Ovary (tissue), 9 donors: ENCODE measurements around the gene SKAP2. TPM values are rescaled to one million over a fixed set of nuclear protein-coding genes. Genes with fewer than 3 reads are reported as not detected.
A peak's percentile ranks its signal among the peaks of the same experiment; 100 is the strongest.

ENCODE experiments used
- DNase-seq, 5 donors: peaks; one replicate each; pipeline ENCODE4 v3.0.0-alpha.2; 2019 to 2020
- H3K27ac ChIP-seq, 2 donors: fragments of 200-600 bp; one replicate each; pipeline versions ENCODE4 v1.5.1 to v1.8.0; 2019 to 2022
- H3K27me3 ChIP-seq: fragments of 200-600 bp; one replicate; pipeline ENCODE4 v1.8.0; 2022
- H3K36me3 ChIP-seq: fragments of 200-600 bp; sonication (generic); one replicate; pipeline ENCODE4 v1.5.1; 2019
- H3K4me1 ChIP-seq: one replicate; pipeline ENCODE4 v1.8.1; 2013; ENCODE audit warnings: mild to moderate bottlenecking, moderate library complexity; ENCODE audit not compliant: insufficient read depth
- H3K4me3 ChIP-seq: fragments of 200-600 bp; sonication (generic); one replicate; pipeline ENCODE4 v1.5.1; 2017
- H3K9me3 ChIP-seq, 2 donors: fragments of 200-600 bp in 1 of 2; sonication (generic) in 1 of 2; one replicate each; pipeline versions ENCODE4 v1.5.1 to v1.8.1; 2013 to 2019; ENCODE audit warnings: mild to moderate bottlenecking in 1 of 2, moderate library complexity in 1 of 2
- EP300 ChIP-seq: sonication (generic); formaldehyde crosslinking; IDR thresholded peaks from one replicate; pipeline ENCODE4 v1.6.1; 2017; ENCODE audit warnings: antibody characterized with exemption
- POLR2A ChIP-seq: fragments of 450-650 bp; IDR thresholded peaks from one replicate; pipeline ENCODE4 v1.6.1; 2017; ENCODE audit warnings: antibody characterized with exemption, mild to moderate bottlenecking, moderate library complexity
- WGBS, 3 donors: extraction: QIAGEN DNeasy Blood & Tissue Kit in 1 of 3; methylation state at CpG; one replicate each; pipeline versions ENCODE4 v1.1.5 to v1.1.7; 2013 to 2017; 5-methylcytosine and 5-hydroxymethylcytosine counted together
- intact Hi-C, 4 donors: fragments of 100-400 bp; cut with DNase I; formaldehyde crosslinking; loops; one replicate each; pipeline versions ENCODE4 v1.11.0 to v1.15.1; 2022 to 2023
- polyA plus RNA-seq, 2 donors: library from polyadenylated mRNA; stranded (reverse); fragments of 200-250 nt in 1 of 2; fragments of 350-450 nt in 1 of 2; fragmentation: Illumina TruSeq in 1 of 2; extraction: RNeasy Lipid Tissue Mini Kit (QIAGEN cat#74804) in 1 of 2; gene quantifications; one replicate each; pipeline ENCODE4 v1.2.3, GENCODE V29; 2013 to 2014
- total RNA-seq, 7 donors: library from RNA; depleted of rRNA in 2 of 7; stranded (reverse); fragments of >200 nt in 2 of 7; fragmentation: NEBNext Ultra II Directional in 3 of 7; extraction: Animal tissue kit (Norgen Biotek cat#: 25700) in 3 of 7; gene quantifications; one replicate each; pipeline versions ENCODE4 v1.1.0 to v1.2.4, GENCODE V29; 2016 to 2023
- TF ChIP-seq, protein P1 (sequence below), 3 donors: fragments of 450-650 bp in 2 of 3; fragments of 200-600 bp in 1 of 3; IDR thresholded peaks; one replicate each; pipeline versions ENCODE4 v1.5.1 to v1.8.0; 2016 to 2022; ENCODE audit warnings: antibody characterized with exemption in 3 of 3, mild to moderate bottlenecking in 1 of 3
- donor health status: DM: no; HTN: no; CAD: no; lungs with moderate emphysema.
- donor health status: DM: no; HTN: no; CAD: no.
- donor health status: Bipolar disorder and iron deficiency.
- donor health status: DM: yes; HTN: yes; CAD: no.
- donor health status: DM: no; HTN: no; CAD: no.
- donor health status: DM: yes; HTN: yes; CAD: no.

The SKAP2 gene
- total and polyA plus RNA-seq, 9 donors, result 8.6 to 40.8 (median 20.0) TPM

DNA sequence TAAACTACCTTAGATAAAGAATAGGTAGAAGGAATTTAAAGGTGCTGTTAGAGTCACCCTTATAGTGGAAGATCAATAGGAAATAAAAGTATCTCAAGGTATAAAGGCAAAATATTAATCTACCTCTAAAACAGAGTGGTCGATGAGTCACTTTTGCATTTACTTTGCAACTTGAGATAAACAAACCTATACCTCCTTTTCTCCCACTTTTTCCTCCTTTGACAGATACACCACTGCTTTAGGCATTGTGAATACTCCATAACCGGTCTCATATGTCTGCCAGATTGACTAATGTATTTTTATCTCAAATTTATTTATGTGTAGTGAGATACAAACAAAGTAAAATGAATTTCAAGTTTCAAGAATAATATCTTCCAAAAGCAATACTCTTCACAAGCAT lies 193.5 kb downstream of the SKAP2 start:
- WGBS, 3 donors, result 93 to 95% (median 94%) methylated on average over 2 of the region's 2 CpGs
- H3K4me1 ChIP-seq, result no peaks in the 10 kb centered on the region
- H3K36me3 ChIP-seq, result no peaks in the 10 kb centered on the region
- no peaks in the 10 kb centered on the region for H3K9me3 ChIP-seq
- intact Hi-C loops, result loop anchor here in 1 of 4 donors (10.0 kb wide), 1 partner anchor 776 kb away; no protein-coding TSS in a partner anchor
- no peak overlapping the region for H3K27ac ChIP-seq
- TF ChIP-seq POLR2A (no peak), EP300 (no peak)
- TF ChIP-seq, protein P1, sequence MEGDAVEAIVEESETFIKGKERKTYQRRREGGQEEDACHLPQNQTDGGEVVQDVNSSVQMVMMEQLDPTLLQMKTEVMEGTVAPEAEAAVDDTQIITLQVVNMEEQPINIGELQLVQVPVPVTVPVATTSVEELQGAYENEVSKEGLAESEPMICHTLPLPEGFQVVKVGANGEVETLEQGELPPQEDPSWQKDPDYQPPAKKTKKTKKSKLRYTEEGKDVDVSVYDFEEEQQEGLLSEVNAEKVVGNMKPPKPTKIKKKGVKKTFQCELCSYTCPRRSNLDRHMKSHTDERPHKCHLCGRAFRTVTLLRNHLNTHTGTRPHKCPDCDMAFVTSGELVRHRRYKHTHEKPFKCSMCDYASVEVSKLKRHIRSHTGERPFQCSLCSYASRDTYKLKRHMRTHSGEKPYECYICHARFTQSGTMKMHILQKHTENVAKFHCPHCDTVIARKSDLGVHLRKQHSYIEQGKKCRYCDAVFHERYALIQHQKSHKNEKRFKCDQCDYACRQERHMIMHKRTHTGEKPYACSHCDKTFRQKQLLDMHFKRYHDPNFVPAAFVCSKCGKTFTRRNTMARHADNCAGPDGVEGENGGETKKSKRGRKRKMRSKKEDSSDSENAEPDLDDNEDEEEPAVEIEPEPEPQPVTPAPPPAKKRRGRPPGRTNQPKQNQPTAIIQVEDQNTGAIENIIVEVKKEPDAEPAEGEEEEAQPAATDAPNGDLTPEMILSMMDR (IDR thresholded peaks at IDR 0.05), result no peak
- no peak overlapping the region for H3K4me3 ChIP-seq
- no peaks in the 10 kb centered on the region for H3K27me3 ChIP-seq
- DNase-seq, result no peak

DNA sequence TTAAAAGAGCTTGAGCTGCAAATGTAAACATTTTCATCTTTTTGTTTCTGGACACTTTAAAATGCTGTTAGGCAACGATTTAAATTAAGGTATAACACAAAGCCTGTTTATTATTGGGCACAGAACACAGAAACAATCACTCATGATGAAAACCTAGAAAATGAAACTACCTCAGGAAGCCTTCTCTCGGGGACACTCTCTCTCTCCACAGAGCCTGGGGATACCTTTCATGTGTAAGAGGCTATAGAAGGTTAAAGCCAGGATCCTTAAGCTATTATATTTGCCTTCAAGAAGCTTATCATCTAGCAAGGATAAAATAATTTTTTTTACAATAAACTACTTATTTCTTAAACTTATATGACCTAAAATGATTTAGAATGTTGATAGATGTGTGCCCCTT lies 194.1 kb downstream of the SKAP2 start:
- intact Hi-C loops, result loop anchor here in 1 of 4 donors (10.0 kb wide), 1 partner anchor 775 kb away; no protein-coding TSS in a partner anchor
- TF ChIP-seq POLR2A (no peak), EP300 (no peak)
- TF ChIP-seq, protein P1 (IDR thresholded peaks at IDR 0.05), result no peak
- Histone ChIP-seq H3K4me1 (no peaks in the 10 kb centered on the region), H3K27me3 (no peaks in the 10 kb centered on the region), H3K36me3 (no peaks in the 10 kb centered on the region), H3K9me3 (no peaks in the 10 kb centered on the region), H3K4me3 (no peak overlapping the region), H3K27ac (no peak overlapping the region)
- 61 to 73% (median 66%) methylated on average over 2 of the region's 2 CpGs for WGBS, 3 donors
- DNase-seq, result no peak

DNA sequence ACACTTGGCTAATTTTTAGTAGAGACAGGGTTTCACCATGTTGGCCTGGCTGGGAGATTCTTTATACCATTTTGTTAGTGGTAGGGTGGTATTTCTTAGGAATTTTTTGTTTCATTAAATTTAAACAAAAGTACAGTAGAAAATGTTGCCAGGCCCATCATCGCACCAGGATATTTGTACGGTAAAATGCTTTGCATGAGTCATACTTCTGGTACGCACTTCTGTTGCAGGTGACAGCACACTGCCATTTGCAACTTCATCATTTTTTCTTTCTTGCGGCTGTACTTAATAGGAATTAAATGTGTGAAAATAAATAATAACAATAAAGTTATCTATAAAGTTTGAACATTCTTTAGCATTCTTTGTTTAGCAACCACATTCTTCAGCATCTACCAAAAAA lies 195.6 kb downstream of the SKAP2 start:
- TF ChIP-seq POLR2A, result no peak
- TF ChIP-seq, protein P1 (IDR thresholded peaks at IDR 0.05), result no peak
- no peak for TF ChIP-seq EP300
- H3K9me3 ChIP-seq, result no peaks in the 10 kb centered on the region
- H3K4me3 ChIP-seq, result no peak overlapping the region
- no peaks in the 10 kb centered on the region for H3K36me3 ChIP-seq
- DNase-seq, result no peak
- H3K27ac ChIP-seq, result no peak overlapping the region
- H3K27me3 ChIP-seq, result no peaks in the 10 kb centered on the region
- no peaks in the 10 kb centered on the region for H3K4me1 ChIP-seq
- intact Hi-C loops, result loop anchor here in 2 of 4 donors (10.0 kb wide), 2 partner anchors 294 to 304 kb away; no protein-coding TSS in a partner anchor
- 95 to 96% (median 96%) methylated on average over 4 of the region's 4 CpGs for WGBS, 3 donors

DNA sequence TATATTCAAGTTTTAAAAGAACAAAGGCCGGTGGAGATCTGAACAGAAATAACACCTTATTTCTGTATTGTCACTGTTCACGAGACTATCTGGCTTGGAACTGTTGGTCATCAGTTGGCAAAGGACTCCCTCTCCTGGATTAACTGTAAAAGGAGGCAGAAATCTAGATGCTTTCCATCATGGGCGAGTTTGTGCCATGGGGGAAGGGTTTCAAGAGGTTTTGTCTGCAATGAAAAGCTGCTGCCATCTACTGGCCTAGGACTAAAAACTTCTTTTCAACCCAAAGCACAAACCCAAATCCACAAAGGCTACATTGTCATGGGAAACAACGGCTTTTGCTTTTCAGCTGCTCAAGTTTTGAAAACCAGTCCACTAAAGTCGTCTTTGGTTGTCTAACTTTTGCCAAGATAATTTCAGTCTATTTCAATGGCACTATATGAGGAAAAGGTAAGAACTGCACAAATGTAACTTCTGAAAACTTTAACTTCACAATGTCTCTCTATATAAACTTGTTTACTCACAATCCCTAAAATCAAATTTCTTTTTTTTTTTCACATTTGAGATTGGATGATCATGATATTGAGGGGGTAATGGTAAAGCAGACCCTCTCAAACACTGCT lies 196.8 kb downstream of the SKAP2 start:
- Histone ChIP-seq H3K4me1 (no peaks in the 10 kb centered on the region), H3K9me3 (no peaks in the 10 kb centered on the region), H3K36me3 (no peaks in the 10 kb centered on the region), H3K4me3 (no peak overlapping the region), H3K27me3 (no peaks in the 10 kb centered on the region), H3K27ac (no peak overlapping the region)
- DNase-seq, result peak in 4 of 5 donors; percentile 14 to 39 (median 28)
- intact Hi-C loops, result loop anchor here in 2 of 4 donors (10.0 kb wide), 2 partner anchors 293 to 303 kb away; no protein-coding TSS in a partner anchor
- TF ChIP-seq POLR2A (no peak), EP300 (no peak)
- TF ChIP-seq, protein P1 (IDR thresholded peaks at IDR 0.05), result peak in 1 of 3 donors; percentile 41
- 11 to 13% (median 12%) methylated on average over 5 of the region's 5 CpGs for WGBS, 3 donors
